WERI-Rb-1 (cell line): Measurements from ENCODE around the gene KLF5.
A peak's percentile ranks its signal among the peaks of the same experiment; 100 is the strongest.

Experiments used
- DNase-seq: peaks from one replicate; pipeline ENCODE4 v3.0.0-alpha.2; 2020
- H3K27ac ChIP-seq: fragments of 250-450 bp; sonication (Bioruptor Pico); 2 replicates; pipeline ENCODE4 v1.5.1; 2020; ENCODE audit warnings: mild to moderate bottlenecking, moderate library complexity
- H3K27me3 ChIP-seq: fragments of 250-450 bp; sonication (Bioruptor Pico); 2 replicates; pipeline ENCODE4 v1.5.1; 2021; ENCODE audit warnings: mild to moderate bottlenecking, low read depth, moderate library complexity; ENCODE audit not compliant: insufficient read depth, severe bottlenecking
- H3K36me3 ChIP-seq: fragments of 250-450 bp; sonication (Bioruptor Pico); 2 replicates; pipeline ENCODE4 v1.5.1; 2020; ENCODE audit warnings: mild to moderate bottlenecking, moderate library complexity
- H3K4me3 ChIP-seq: 2 replicates; pipeline ENCODE4 v1.5.1; 2011; ENCODE audit warnings: low read depth, mild to moderate bottlenecking, control low read depth, low read length
- H3K9me3 ChIP-seq: fragments of 250-450 bp; sonication (Bioruptor Pico); 2 replicates; pipeline ENCODE4 v1.5.1; 2021; ENCODE audit warnings: mild to moderate bottlenecking, moderate library complexity; ENCODE audit not compliant: severe bottlenecking
- CTCF ChIP-seq: IDR thresholded peaks from 2 replicates; pipeline ENCODE4 v1.5.1; 2011; ENCODE audit warnings: low read depth, mild to moderate bottlenecking, control low read depth, inconsistent platforms, low read length

Gene KLF5

GRCh38 chr13:73058736-73059459, at the start of gene KLF5:
KLF5 (plus strand) TSS chr13:73059005; CDS start chr13:73059328, 323 bp downstream.
- H3K27ac ChIP-seq, result peak within 1 kb of the TSS; percentile 69
- no peaks in the 10 kb centered on the region for H3K27me3 ChIP-seq

GRCh38 chr13:73011751-73012150, 47.1 kb upstream of the KLF5 start:
- Histone ChIP-seq H3K27me3 (no peaks in the 10 kb centered on the region), H3K4me3 (no peak overlapping the region), H3K27ac (no peak overlapping the region), H3K9me3 (no peaks in the 10 kb centered on the region), H3K36me3 (no peaks in the 10 kb centered on the region)
- no peak for TF ChIP-seq CTCF
- DNase-seq, result no peak

More at GRCh38 chr13:73058736-73059459, at the start of gene KLF5:
- TF ChIP-seq CTCF, result no peak
- Histone ChIP-seq H3K36me3 (peaks cover 7% of the 10 kb centered on the region; the same call in 1 of the 2 replicates), H3K4me3 (peak within 1 kb of the TSS; percentile 81), H3K9me3 (no peaks in the 10 kb centered on the region)
- peak; percentile 98 for DNase-seq

GRCh38 chr13:73015805-73016204, 43.0 kb upstream of the KLF5 start:
- no peak for DNase-seq
- Histone ChIP-seq H3K4me3 (no peak overlapping the region), H3K27me3 (no peaks in the 10 kb centered on the region), H3K27ac (no peak overlapping the region), H3K9me3 (no peaks in the 10 kb centered on the region), H3K36me3 (no peaks in the 10 kb centered on the region)
- no peak for TF ChIP-seq CTCF

GRCh38 chr13:73018336-73018735, 40.5 kb upstream of the KLF5 start:
- DNase-seq, result no peak
- Histone ChIP-seq H3K36me3 (no peaks in the 10 kb centered on the region), H3K9me3 (no peaks in the 10 kb centered on the region), H3K4me3 (no peak overlapping the region), H3K27ac (no peak overlapping the region), H3K27me3 (no peaks in the 10 kb centered on the region)
- no peak for TF ChIP-seq CTCF

- H3K9me3 ChIP-seq, result no peaks in the 10 kb centered on the region
- no peaks in the 10 kb centered on the region for H3K36me3 ChIP-seq
- no peak overlapping the region for H3K27ac ChIP-seq
- DNase-seq, result no peak
- no peaks in the 10 kb centered on the region for H3K27me3 ChIP-seq
- H3K4me3 ChIP-seq, result no peak overlapping the region
- no peak for TF ChIP-seq CTCF
Observed at GRCh38 chr13:73025217-73026012, 33.4 kb upstream of the KLF5 start.
